Natural killer cell (primary cell): Measurements from ENCODE around the gene ZMIZ1. TPM values are rescaled to one million over a fixed set of nuclear protein-coding genes. Genes with fewer than 3 reads are reported as not detected.

ENCODE experiments used
- ATAC-seq, 3 donors: fragments of 150-1000 bp in 2 of 3; fragments of 200-7000 bp in 1 of 3; cut with Tn5 transposase; 1 replicate in 1 of 3; 2 replicates in 2 of 3; pipeline ENCODE4 v1.10.0; 2021; ENCODE audit warnings: mild to moderate bottlenecking in 2 of 3, moderate library complexity in 2 of 3
- DNase-seq, 2 donors: peaks; one replicate each; pipeline versions ENCODE4 v3.0.0 to v3.0.0-alpha.2; 2013 to 2021; ENCODE audit warnings: mixed read lengths in 1 of 2
- H3K27ac ChIP-seq: one replicate; pipeline ENCODE4 v1.5.1; 2013; ENCODE audit warnings: mild to moderate bottlenecking, low read length
- H3K27me3 ChIP-seq: one replicate; pipeline ENCODE4 v1.6.1; 2013; ENCODE audit warnings: low read length; ENCODE audit not compliant: control insufficient read depth, insufficient read depth
- H3K36me3 ChIP-seq: one replicate; pipeline ENCODE4 v1.6.1; 2013; ENCODE audit warnings: low read length; ENCODE audit not compliant: control insufficient read depth, insufficient read depth
- H3K4me1 ChIP-seq: one replicate; pipeline ENCODE4 v1.6.1; 2013; ENCODE audit warnings: low read length; ENCODE audit not compliant: control insufficient read depth, insufficient read depth
- H3K4me3 ChIP-seq: one replicate; pipeline ENCODE4 v1.5.1; 2013; ENCODE audit warnings: low read length
- H3K9me3 ChIP-seq: one replicate; pipeline ENCODE4 v1.6.1; 2013; ENCODE audit warnings: low read length; ENCODE audit not compliant: control insufficient read depth, insufficient read depth
- H3K27ac Mint-ChIP-seq, 2 donors: one replicate each; pipeline ENCODE4 v1.8.0; 2022; ENCODE audit warnings: mild to moderate bottlenecking in 2 of 2, mixed read lengths in 2 of 2, moderate library complexity in 1 of 2
- H3K27me3 Mint-ChIP-seq, 2 donors: one replicate each; pipeline ENCODE4 v1.8.0; 2022; ENCODE audit warnings: low read depth in 2 of 2, mixed read lengths in 2 of 2
- H3K36me3 Mint-ChIP-seq: one replicate; pipeline ENCODE4 v1.8.0; 2022; ENCODE audit warnings: mixed read lengths
- H3K4me1 Mint-ChIP-seq, 2 donors: one replicate each; pipeline ENCODE4 v1.8.0; 2022; ENCODE audit warnings: mixed read lengths in 2 of 2
- H3K4me3 Mint-ChIP-seq: one replicate; pipeline ENCODE4 v1.8.0; 2022; ENCODE audit warnings: mild to moderate bottlenecking, moderate library complexity, mixed read lengths
- H3K9me3 Mint-ChIP-seq, 2 donors: one replicate each; pipeline ENCODE4 v1.8.0; 2022; ENCODE audit warnings: mixed read lengths in 2 of 2
- WGBS: methylation state at CpG from one replicate; pipeline ENCODE4 v1.1.7; 2013; ENCODE audit warnings: missing lambda C conversion rate; ENCODE audit not compliant: insufficient coverage; 5-methylcytosine and 5-hydroxymethylcytosine counted together
- intact Hi-C: fragments of 100-400 bp; cut with micrococcal nuclease; formaldehyde crosslinking; loops from one replicate; pipeline ENCODE4 v1.14.2; 2022
- total RNA-seq, 4 donors: library from RNA; stranded (reverse); fragments of 120-200 nt in 1 of 4; gene quantifications; one replicate each; pipeline versions ENCODE4 v1.2.3 to v1.2.4, GENCODE V29; 2013 to 2022
- TF ChIP-seq, protein P1 (sequence below): fragments of 200-600 bp; IDR thresholded peaks from one replicate; pipeline ENCODE4 v1.8.0; 2022; ENCODE audit warnings: antibody characterized with exemption

ZMIZ1 gene
- total RNA-seq, 3 donors from 2014 or later (not counting 1 experiment from before 2014, with no cell fraction given): 36.5 to 51.5 (median 37.9) TPM

DNA sequence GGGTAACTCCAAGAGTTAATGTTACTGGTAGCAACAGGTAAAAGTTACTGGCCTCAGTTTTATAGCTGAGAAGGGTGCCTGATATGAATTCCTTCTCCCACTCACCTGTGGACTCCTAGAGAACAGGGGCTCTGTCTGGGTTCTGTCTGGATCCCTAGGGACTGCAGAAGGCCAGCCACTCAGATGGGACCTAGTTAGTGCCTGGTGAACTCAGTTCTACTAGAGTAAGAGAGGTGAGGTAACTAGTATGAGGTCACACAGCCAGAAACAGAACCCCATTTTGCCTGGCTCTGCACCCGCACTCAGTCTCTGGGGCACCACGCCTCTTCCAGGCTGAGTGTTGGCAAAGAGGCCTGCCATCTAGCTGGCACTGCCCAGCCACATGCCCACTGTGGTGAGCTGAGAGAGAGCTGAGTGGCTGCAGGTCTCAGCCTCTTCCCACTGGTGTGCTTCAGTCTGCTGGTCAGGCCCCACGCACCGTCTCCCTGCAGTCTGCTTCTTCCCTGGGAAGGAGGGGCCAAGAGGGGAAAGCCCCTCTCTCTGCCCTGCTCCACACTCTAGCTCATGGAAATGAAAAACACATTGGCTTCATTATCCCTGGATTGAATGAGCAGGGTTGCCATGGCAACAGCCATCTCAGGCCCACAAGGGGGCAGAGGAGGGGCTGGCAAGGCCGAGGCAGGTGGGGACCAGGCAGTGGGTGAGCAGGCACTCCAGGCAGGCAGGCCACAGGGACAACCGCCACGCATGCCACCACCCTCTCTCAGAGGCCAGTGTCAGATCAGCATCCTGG, 110.6 kb downstream of the ZMIZ1 start:
- Mint-ChIP-seq H3K4me3 (no peak overlapping the region), H3K27ac (peak overlapping the region in 1 of 2 donors; percentile 16), H3K36me3 (no peaks in the 10 kb centered on the region), H3K4me1 (peaks cover 0 to 34% of the 10 kb centered on the region in 2 donors), H3K9me3 (no peaks in the 10 kb centered on the region), H3K27me3 (no peaks in the 10 kb centered on the region)
- H3K4me1 ChIP-seq: peaks cover 9% of the 10 kb centered on the region
- ATAC-seq (no peak), DNase-seq (no peak)
- H3K27ac ChIP-seq: no peak overlapping the region
- 72% methylated on average over 7 of the region's 7 CpGs for WGBS
- H3K27me3 ChIP-seq: no peaks in the 10 kb centered on the region
- TF ChIP-seq, protein P1, sequence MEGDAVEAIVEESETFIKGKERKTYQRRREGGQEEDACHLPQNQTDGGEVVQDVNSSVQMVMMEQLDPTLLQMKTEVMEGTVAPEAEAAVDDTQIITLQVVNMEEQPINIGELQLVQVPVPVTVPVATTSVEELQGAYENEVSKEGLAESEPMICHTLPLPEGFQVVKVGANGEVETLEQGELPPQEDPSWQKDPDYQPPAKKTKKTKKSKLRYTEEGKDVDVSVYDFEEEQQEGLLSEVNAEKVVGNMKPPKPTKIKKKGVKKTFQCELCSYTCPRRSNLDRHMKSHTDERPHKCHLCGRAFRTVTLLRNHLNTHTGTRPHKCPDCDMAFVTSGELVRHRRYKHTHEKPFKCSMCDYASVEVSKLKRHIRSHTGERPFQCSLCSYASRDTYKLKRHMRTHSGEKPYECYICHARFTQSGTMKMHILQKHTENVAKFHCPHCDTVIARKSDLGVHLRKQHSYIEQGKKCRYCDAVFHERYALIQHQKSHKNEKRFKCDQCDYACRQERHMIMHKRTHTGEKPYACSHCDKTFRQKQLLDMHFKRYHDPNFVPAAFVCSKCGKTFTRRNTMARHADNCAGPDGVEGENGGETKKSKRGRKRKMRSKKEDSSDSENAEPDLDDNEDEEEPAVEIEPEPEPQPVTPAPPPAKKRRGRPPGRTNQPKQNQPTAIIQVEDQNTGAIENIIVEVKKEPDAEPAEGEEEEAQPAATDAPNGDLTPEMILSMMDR: no peak
- intact Hi-C loops: no loop called here
- no peaks in the 10 kb centered on the region for H3K9me3 ChIP-seq
- no peak overlapping the region for H3K4me3 ChIP-seq
- no peaks in the 10 kb centered on the region for H3K36me3 ChIP-seq

DNA sequence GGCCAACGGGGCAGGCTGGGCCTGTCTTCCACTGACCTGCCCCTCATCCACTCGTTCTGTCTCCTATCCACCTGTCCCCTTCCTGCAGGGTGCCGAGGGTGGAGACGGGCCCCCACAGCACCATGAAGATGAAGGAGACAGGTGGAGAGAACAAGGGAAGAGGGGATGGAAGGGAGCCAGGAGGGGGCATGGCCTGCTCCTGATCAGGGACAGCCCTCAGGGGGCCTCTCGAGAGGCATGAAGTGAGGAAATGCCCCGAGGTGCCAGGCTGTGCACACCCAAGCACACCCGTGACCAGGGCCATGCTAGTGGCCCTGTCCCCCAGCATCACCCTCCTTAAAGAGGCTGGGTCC, 111.2 kb downstream of the ZMIZ1 start:
- 63% methylated on average over 4 of the region's 7 CpGs for WGBS
- peaks cover 9% of the 10 kb centered on the region for H3K4me1 ChIP-seq
- intact Hi-C loops: no loop called here

DNA sequence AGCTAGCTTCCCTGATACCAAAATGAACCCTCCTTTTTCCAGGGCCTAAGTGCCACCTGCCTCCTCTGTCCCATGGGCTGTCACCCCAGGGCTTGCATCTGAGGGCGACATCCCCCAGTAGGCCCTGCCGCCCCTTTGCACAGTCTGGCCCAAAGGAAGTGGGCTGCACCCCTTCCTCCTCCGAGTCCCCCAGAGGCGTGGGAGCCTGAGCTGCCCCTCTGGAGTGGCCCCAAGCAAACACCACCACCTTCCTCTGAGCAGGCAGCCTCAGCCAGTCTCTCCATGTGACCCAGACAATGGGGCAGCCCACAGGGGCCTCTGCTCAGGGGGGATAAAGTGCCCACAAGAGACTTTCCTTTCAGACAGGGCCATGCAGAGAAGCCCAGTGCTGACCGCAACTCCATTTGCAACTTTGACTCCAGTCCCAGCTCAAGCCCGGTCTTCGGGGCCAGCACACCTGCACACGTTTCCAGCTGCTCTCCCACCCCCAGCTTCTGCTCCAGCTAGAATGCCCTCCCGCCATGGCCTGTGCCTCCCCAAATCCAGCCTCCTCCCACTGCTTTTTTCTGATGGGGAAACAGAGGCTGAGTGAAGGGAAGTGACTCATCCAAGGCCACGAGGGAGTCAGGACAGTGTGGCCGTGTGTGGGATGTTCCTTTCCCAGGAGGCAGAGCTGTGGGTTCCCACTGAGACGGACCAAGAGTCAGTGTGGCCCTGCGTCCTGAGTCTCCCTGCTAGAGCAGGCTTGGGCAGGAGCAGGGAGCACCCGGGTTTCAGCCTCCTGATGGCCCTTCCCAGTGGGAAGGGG, 111.9 kb downstream of the ZMIZ1 start:
- ATAC-seq (no peak), DNase-seq (no peak)
- no peaks in the 10 kb centered on the region for H3K9me3 Mint-ChIP-seq
- no peaks in the 10 kb centered on the region for H3K27me3 ChIP-seq
- H3K4me1 ChIP-seq: peaks cover 9% of the 10 kb centered on the region
- TF ChIP-seq, protein P1: no peak
- H3K4me3 ChIP-seq: no peak overlapping the region
- no peaks in the 10 kb centered on the region for H3K36me3 Mint-ChIP-seq
- H3K27ac Mint-ChIP-seq: no peak overlapping the region
- no peak overlapping the region for H3K27ac ChIP-seq
- intact Hi-C loops: no loop called here
- peaks cover 4 to 27% of the 10 kb centered on the region in 2 donors for H3K4me1 Mint-ChIP-seq
- H3K9me3 ChIP-seq: no peaks in the 10 kb centered on the region
- no peaks in the 10 kb centered on the region for H3K27me3 Mint-ChIP-seq
- no peak overlapping the region for H3K4me3 Mint-ChIP-seq
- H3K36me3 ChIP-seq: no peaks in the 10 kb centered on the region
- WGBS: 63% methylated on average over 13 of the region's 14 CpGs

More for the DNA sequence above, 111.2 kb downstream of the ZMIZ1 start:
- TF ChIP-seq, protein P1: no peak
- no peak overlapping the region for H3K4me3 Mint-ChIP-seq
- H3K27ac ChIP-seq: no peak overlapping the region
- ATAC-seq: no peak
- no peak for DNase-seq
- no peak overlapping the region for H3K27ac Mint-ChIP-seq
- H3K36me3 ChIP-seq: no peaks in the 10 kb centered on the region
- no peaks in the 10 kb centered on the region for H3K27me3 Mint-ChIP-seq
- H3K9me3 ChIP-seq: no peaks in the 10 kb centered on the region
- no peaks in the 10 kb centered on the region for H3K9me3 Mint-ChIP-seq
- no peaks in the 10 kb centered on the region for H3K27me3 ChIP-seq
- H3K36me3 Mint-ChIP-seq: no peaks in the 10 kb centered on the region
- H3K4me1 Mint-ChIP-seq: peaks cover 0 to 31% of the 10 kb centered on the region in 2 donors
- no peak overlapping the region for H3K4me3 ChIP-seq
